HG03175 (cell line): ENCODE data around the gene CREBZF.
A peak's percentile ranks its signal among the peaks of the same experiment; 100 is the strongest.
"Not testable (repeated sequence)": the region's sequence is repeated elsewhere in the genome, so short reads cannot be mapped to it uniquely, and the experiment has no call there.

Experiments
- ATAC-seq: cut with Tn5 transposase; IDR thresholded peaks from one replicate; pipeline ENCODE4 v1.9.1; 2021; ENCODE audit warnings: mild to moderate bottlenecking, moderate library complexity; ENCODE audit not compliant: unreplicated experiment

CREBZF gene

GRCh38 chr11:85672105-85672902 is 7.4 kb upstream of the CREBZF start:
- ATAC-seq, result no peak

GRCh38 chr11:85670949-85671663 is 6.2 kb upstream of the CREBZF start:
- not testable (repeated sequence) for ATAC-seq

GRCh38 chr11:85668157-85668556 is 3.2 kb upstream of the CREBZF start:
- no peak for ATAC-seq

- ATAC-seq, result no peak
Measured at GRCh38 chr11:85666687-85667086, 1.8 kb upstream of the CREBZF start.

GRCh38 chr11:85665733-85666132 is 804 bp upstream of the CREBZF start:
- ATAC-seq, result no peak

- peak; percentile 74 for ATAC-seq
Measured at GRCh38 chr11:85663753-85664614, 945 bp downstream of the CREBZF start.

- no peak for ATAC-seq
Measured at GRCh38 chr11:85663080-85663752, 1.7 kb downstream of the CREBZF start.

GRCh38 chr11:85661972-85662664 is 2.8 kb downstream of the CREBZF start:
- no peak for ATAC-seq

GRCh38 chr11:85658180-85658579 is 6.7 kb downstream of the CREBZF start:
- ATAC-seq, result no peak

- no peak for ATAC-seq
Measured at GRCh38 chr11:85656777-85657176, 8.2 kb downstream of the CREBZF start.

GRCh38 chr11:85654343-85654742 is 10.6 kb downstream of the CREBZF start:
- ATAC-seq, result not testable (repeated sequence)

GRCh38 chr11:85652786-85653447 is 12.0 kb downstream of the CREBZF start:
- ATAC-seq, result no peak

- no peak for ATAC-seq
Measured at GRCh38 chr11:85651118-85651517, 13.8 kb downstream of the CREBZF start.

- ATAC-seq, result peak; percentile 100
Measured at GRCh38 chr11:85647604-85648299, 17.2 kb downstream of the CREBZF start, which contains the start of gene TMEM126A. TSS of gene TMEM126A (plus strand) at chr11:85647967. CDS start at chr11:85650256, 2,289 bp downstream.

- ATAC-seq, result peak; percentile 4
Measured at GRCh38 chr11:85647078-85647477, 17.9 kb downstream of the CREBZF start.

GRCh38 chr11:85643191-85643614 is 21.7 kb downstream of the CREBZF start:
- no peak for ATAC-seq

GRCh38 chr11:85634747-85635146 is 30.2 kb downstream of the CREBZF start:
- no peak for ATAC-seq

GRCh38 chr11:85628771-85629341 is 36.1 kb downstream of the CREBZF start:
- peak; percentile 10 for ATAC-seq
